HG03521 (cell line): ENCODE data around the gene POLD2.
"Not testable (repeated sequence)": the region's sequence is repeated elsewhere in the genome, so short reads cannot be mapped to it uniquely, and the experiment has no call there.

Source experiments
- ATAC-seq: cut with Tn5 transposase; IDR thresholded peaks from one replicate; pipeline ENCODE4 v1.9.1; 2021; ENCODE audit warnings: mild to moderate bottlenecking, moderate library complexity; ENCODE audit not compliant: unreplicated experiment

The POLD2 gene

GRCh38 chr7:44139311-44140010, 16.1 kb upstream of the POLD2 start:
- no peak for ATAC-seq

- ATAC-seq = no peak
Measured at GRCh38 chr7:44138698-44139097, 15.3 kb upstream of the POLD2 start.

- no peak for ATAC-seq
Measured at GRCh38 chr7:44136731-44137130, 13.4 kb upstream of the POLD2 start.

GRCh38 chr7:44134943-44135628, 11.7 kb upstream of the POLD2 start:
- no peak for ATAC-seq

- ATAC-seq = no peak
Measured at GRCh38 chr7:44133295-44133694, 9.9 kb upstream of the POLD2 start.

GRCh38 chr7:44132039-44132438, 8.7 kb upstream of the POLD2 start:
- no peak for ATAC-seq

GRCh38 chr7:44131173-44132029, 8.1 kb upstream of the POLD2 start:
- ATAC-seq = no peak

- no peak for ATAC-seq
Measured at GRCh38 chr7:44128721-44129582, 5.6 kb upstream of the POLD2 start.

GRCh38 chr7:44127161-44127560, 3.8 kb upstream of the POLD2 start:
- ATAC-seq = no peak

- ATAC-seq = not testable (repeated sequence)
Measured at GRCh38 chr7:44126574-44126973, 3.2 kb upstream of the POLD2 start.

GRCh38 chr7:44124822-44125202, 1.5 kb upstream of the POLD2 start:
- ATAC-seq = no peak

- no peak for ATAC-seq
Measured at GRCh38 chr7:44122529-44122928, 819 bp downstream of the POLD2 start.

GRCh38 chr7:44121761-44122420, 1.5 kb downstream of the POLD2 start:
- ATAC-seq = no peak

- ATAC-seq = no peak
Measured at GRCh38 chr7:44120395-44120794, 3.0 kb downstream of the POLD2 start.

GRCh38 chr7:44119829-44120380, 3.4 kb downstream of the POLD2 start:
- ATAC-seq = no peak

GRCh38 chr7:44117801-44118429, 5.4 kb downstream of the POLD2 start:
- ATAC-seq = no peak

- no peak for ATAC-seq
Measured at GRCh38 chr7:44116789-44117666, 6.3 kb downstream of the POLD2 start.

GRCh38 chr7:44116087-44116788, 7.1 kb downstream of the POLD2 start:
- no peak for ATAC-seq
